Right cardiac atrium (tissue), 5 donors: ENCODE data around the gene MTARC2. TPM values are rescaled to one million over a fixed set of nuclear protein-coding genes. Genes with fewer than 3 reads are reported as not detected.

Experiments used
- ATAC-seq, 2 donors: fragments of 200-7000 bp; cut with Tn5 transposase; one replicate each; pipeline versions ENCODE4 v1.8.0 to v1.9.1; 2020; ENCODE audit warnings: moderate library complexity in 2 of 2, mild to moderate bottlenecking in 1 of 2
- DNase-seq, 3 donors: peaks; one replicate each; pipeline ENCODE4 v3.0.0-alpha.2; 2020
- H3K27ac ChIP-seq: one replicate; pipeline ENCODE4 v1.5.1; 2013; ENCODE audit warnings: mild to moderate bottlenecking, low read length, control low read depth, moderate library complexity
- H3K27me3 ChIP-seq: one replicate; pipeline ENCODE4 v1.6.1; 2013; ENCODE audit not compliant: control insufficient read depth, insufficient read depth
- H3K4me1 ChIP-seq: one replicate; pipeline ENCODE4 v1.6.1; 2013; ENCODE audit warnings: low read length; ENCODE audit not compliant: control insufficient read depth, insufficient read depth
- H3K4me3 ChIP-seq: one replicate; pipeline ENCODE4 v1.5.1; 2013; ENCODE audit warnings: low read length, control low read depth
- H3K9me3 ChIP-seq: one replicate; pipeline ENCODE4 v1.6.1; 2013; ENCODE audit warnings: low read length; ENCODE audit not compliant: control insufficient read depth
- WGBS: extraction: QIAGEN DNeasy Blood & Tissue Kit; methylation state at CpG from one replicate; pipeline ENCODE4 v1.1.7; 2013; 5-methylcytosine and 5-hydroxymethylcytosine counted together
- intact Hi-C, 4 donors: fragments of 100-400 bp; cut with DNase I; formaldehyde crosslinking; loops; one replicate each; pipeline versions ENCODE4 v1.11.0 to v1.14.0; 2022 to 2023
- polyA plus RNA-seq: library from polyadenylated mRNA; stranded (reverse); fragments of 200-250 nt; gene quantifications from one replicate; pipeline ENCODE4 v1.2.3, GENCODE V29; 2013
- total RNA-seq, 4 donors: library from RNA; stranded (reverse); fragmentation: NEBNext Ultra II Directional; extraction: Animal tissue kit (Norgen Biotek cat#: 25700); gene quantifications; one replicate each; pipeline ENCODE4 v1.2.1, GENCODE V29; 2021
- donor health status: healthy with polysubstance abuse.
- donor health status: DM: no; HTN: yes; CAD: no.
- donor health status: DM: no; HTN: no; CAD: no.
- donor health status: DM: no; HTN: yes; CAD: no; lungs with severe emphysema.
- donor health status: DM: yes; HTN: yes; CAD: no.

MTARC2 gene
- total and polyA plus RNA-seq, 5 donors, result 25.9 to 33.0 (median 30.7) TPM

DNA sequence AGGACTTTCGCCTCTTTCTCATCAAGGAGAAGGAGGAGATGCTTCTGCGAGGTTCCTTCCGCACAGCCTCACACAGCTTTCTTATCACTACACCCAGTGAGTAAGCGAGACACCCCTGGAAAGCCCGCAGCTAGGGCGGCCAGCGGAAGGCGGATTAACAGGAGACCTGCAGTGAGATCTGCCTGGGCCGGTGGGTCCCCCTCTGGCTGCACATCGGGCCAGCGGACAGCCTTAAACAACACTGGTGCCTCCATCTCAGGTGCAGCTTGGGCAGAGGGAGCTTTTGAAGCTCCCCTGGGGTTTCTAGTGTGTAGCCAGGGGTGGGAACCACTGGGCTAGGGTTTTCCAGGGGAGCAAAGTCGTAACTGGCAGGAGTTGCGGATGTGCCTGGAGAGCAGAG lies 21.1 kb downstream of the MTARC2 start:
- intact Hi-C loops, result no loop called here
- DNase-seq, result no peak
- WGBS, result 95% methylated on average over 13 of the region's 13 CpGs
- Histone ChIP-seq H3K27ac (no peak overlapping the region), H3K27me3 (no peaks in the 10 kb centered on the region), H3K4me1 (peaks cover 2% of the 10 kb centered on the region), H3K9me3 (no peaks in the 10 kb centered on the region), H3K4me3 (no peak overlapping the region)
- no peak for ATAC-seq

DNA sequence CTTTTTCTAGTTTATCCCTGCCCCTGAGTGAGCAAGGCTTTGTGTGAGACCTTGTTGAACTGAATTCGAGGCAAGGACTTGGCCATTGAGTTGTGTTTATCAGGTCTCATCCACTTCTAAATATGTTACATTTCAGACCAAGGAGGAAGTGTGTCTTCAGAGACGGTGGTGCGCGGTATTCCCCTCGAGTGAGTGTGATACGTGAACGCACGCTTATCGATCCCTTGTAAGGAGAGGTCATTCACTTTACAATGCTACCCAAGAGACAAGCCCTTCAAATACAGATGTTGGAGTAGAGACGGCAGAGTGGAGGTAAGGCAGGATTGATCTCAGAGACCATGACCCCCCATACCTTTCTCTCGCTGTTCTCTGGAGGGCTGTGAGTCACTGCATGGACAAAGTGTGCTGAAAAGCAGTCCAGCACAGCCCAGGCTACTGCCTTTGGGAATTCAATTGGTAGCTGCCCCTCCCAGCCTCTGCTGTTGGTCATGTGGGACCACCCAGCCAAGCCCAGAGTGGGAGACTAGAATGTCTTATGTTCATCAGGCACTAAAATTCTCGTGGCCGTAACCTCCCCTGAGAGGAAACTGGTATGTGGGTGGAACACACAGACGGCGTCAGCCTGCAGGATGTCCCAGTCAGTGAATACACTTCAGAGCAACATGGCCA lies 22.3 kb downstream of the MTARC2 start:
- no peaks in the 10 kb centered on the region for H3K9me3 ChIP-seq
- no peak for DNase-seq
- H3K4me3 ChIP-seq, result no peak overlapping the region
- intact Hi-C loops, result no loop called here
- H3K27me3 ChIP-seq, result no peaks in the 10 kb centered on the region
- no peak overlapping the region for H3K27ac ChIP-seq
- peaks cover 2% of the 10 kb centered on the region for H3K4me1 ChIP-seq
- no peak for ATAC-seq
- 78% methylated on average over 15 of the region's 15 CpGs for WGBS

DNA sequence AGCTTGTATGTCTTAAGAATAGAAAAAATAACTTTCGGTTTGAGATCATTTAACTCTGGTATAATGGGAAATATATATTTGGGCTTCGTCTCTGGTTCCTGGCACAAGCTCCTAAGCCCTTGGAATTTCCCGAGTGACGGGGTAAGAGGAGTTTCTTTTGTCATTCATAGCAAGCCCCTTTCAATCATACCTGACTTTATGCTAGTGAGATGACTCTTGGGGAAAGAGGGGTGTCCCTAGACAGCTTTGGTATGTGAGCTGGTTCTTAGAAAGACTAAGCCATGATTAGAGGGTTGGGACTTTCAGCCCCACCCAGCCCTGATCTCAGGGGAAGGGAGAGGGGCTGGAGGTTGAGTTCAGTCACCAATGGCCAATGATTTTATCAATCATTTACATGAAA lies 24.7 kb downstream of the MTARC2 start:
- DNase-seq (no peak), ATAC-seq (no peak)
- 85% methylated on average over 4 of the region's 4 CpGs for WGBS
- intact Hi-C loops, result no loop called here
- no peaks in the 10 kb centered on the region for H3K9me3 ChIP-seq
- H3K27ac ChIP-seq, result no peak overlapping the region
- H3K4me3 ChIP-seq, result no peak overlapping the region
- H3K4me1 ChIP-seq, result peaks cover 2% of the 10 kb centered on the region
- H3K27me3 ChIP-seq, result no peaks in the 10 kb centered on the region

DNA sequence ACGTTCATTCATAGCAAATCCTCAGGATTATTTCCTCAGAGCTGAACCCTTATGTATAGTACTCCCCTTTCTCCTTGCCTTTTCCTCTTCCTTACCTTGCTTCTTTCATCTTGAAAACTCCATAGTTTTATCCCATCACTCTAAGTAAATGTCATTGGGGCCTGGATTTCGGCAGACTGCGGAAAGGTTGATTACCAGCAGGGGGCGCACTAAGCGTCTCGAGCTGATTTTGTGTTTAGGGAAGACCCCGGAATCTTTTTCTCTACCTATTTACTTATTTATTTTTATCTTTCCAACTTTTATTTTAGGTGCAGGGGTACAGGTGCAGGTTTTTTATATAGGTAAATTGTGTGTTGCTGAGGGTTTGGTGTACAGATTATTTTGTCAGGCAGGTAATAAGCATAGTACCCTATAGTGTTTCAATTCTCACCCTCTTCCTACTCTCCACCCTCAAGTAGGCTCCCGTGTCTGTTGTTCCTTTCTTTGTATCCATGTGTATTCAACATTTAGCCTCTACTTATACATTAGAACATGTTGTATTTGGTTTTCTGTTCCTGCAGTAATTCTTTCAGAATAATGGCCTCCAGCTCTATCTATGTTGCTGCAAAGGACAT lies 27.2 kb downstream of the MTARC2 start:
- intact Hi-C loops, result loop anchor here (5.0 kb wide), 3 partner anchors 83 to 98 kb away; partner anchors contain the start of gene C1orf115 (in 1 of the 4)
- WGBS, result 39% methylated on average over 8 of the region's 8 CpGs
- no peak overlapping the region for H3K4me3 ChIP-seq
- H3K4me1 ChIP-seq, result peaks cover 2% of the 10 kb centered on the region
- no peak overlapping the region for H3K27ac ChIP-seq
- ATAC-seq, result no peak
- peak in 2 of 3 donors; percentile 68 to 73 for DNase-seq
- no peaks in the 10 kb centered on the region for H3K9me3 ChIP-seq
- H3K27me3 ChIP-seq, result no peaks in the 10 kb centered on the region

DNA sequence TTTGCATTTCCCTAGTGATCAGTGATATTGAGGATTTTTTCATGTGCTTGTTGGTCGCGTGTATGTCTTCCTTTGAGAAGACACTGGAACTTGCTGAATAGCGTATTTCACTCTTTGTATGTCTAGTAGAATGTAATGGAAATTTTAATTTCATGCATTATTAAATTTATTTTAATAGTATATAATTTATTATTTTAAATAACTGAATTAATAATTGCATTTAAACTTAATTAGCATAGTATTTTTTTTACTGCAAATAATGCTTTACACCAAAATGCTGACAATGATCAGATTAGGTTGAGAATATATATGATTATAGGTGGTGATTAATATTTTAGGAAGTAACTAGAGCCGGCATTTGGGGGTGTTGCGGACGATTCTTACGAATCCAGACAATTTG lies 28.1 kb downstream of the MTARC2 start:
- ATAC-seq, result no peak
- H3K27me3 ChIP-seq, result no peaks in the 10 kb centered on the region
- DNase-seq, result no peak
- intact Hi-C loops, result loop anchor here (5.0 kb wide), 3 partner anchors 84 to 99 kb away; partner anchors contain the start of gene C1orf115 (in 1 of the 4)
- no peak overlapping the region for H3K27ac ChIP-seq
- H3K4me1 ChIP-seq, result no peaks in the 10 kb centered on the region
- 89% methylated on average over 7 of the region's 7 CpGs for WGBS
- no peak overlapping the region for H3K4me3 ChIP-seq
- no peaks in the 10 kb centered on the region for H3K9me3 ChIP-seq

DNA sequence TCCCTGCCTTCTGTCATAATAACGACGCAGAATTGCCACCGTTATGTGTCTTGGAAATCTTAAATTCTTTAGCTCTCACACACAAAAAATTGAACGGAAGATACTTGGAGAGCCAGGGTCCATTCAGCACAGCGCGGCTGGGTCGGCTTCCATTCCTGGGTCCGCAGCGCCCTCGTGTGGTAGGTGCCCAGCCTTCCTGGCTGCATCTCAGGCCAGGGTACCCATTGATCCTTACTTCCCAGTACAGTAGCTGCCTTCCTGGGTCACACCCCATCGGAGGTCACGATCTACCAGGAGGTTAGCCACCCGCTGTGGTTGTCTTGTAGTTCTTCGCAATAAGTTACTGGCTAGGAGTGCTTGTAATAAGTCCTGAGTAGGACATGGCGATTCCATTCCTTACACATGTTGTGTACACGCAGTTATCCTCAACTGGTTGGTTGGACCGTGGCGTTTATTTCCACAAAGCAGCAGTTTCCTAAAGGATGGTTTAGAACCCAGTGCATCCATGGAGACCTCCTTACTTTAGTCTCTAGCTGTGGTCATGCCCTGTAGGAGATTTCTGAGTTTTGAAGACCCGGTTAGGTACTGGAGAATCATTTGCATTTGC lies 28.7 kb downstream of the MTARC2 start:
- no peak overlapping the region for H3K27ac ChIP-seq
- ATAC-seq (peak; percentile 93 to 95), DNase-seq (peak; percentile 80 to 93 (median 93))
- intact Hi-C loops, result loop anchor here (5.0 kb wide), 3 partner anchors 85 to 100 kb away; partner anchors contain the start of gene C1orf115 (in 1 of the 4)
- H3K9me3 ChIP-seq, result no peaks in the 10 kb centered on the region
- no peaks in the 10 kb centered on the region for H3K4me1 ChIP-seq
- no peak overlapping the region for H3K4me3 ChIP-seq
- WGBS, result 30% methylated on average over 19 of the region's 19 CpGs
- H3K27me3 ChIP-seq, result no peaks in the 10 kb centered on the region

DNA sequence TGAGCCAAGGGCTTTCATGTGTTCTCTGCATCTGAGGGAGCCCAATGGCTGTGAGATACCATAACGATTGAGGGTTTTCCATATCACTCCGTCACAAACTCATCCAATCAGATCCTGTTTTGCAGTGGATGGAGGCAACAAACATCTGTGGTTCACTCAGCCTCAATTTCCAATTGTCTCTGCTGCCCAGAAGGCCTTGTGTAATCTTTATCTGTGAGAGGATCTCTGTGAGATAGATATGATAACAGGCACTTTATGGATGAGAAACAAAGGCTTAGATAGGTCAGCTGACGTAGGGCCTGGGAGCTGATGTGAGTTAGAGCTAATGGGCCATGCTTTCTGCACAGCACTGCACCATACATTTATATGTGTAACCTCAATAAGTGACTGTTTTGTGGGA lies 35.3 kb downstream of the MTARC2 start:
- no peak overlapping the region for H3K27ac ChIP-seq
- peaks cover 2% of the 10 kb centered on the region for H3K4me1 ChIP-seq
- no peaks in the 10 kb centered on the region for H3K9me3 ChIP-seq
- no peaks in the 10 kb centered on the region for H3K27me3 ChIP-seq
- ATAC-seq (no peak), DNase-seq (no peak)
- 77% methylated on average over 3 of the region's 3 CpGs for WGBS
- no peak overlapping the region for H3K4me3 ChIP-seq
- intact Hi-C loops, result loop anchor here in 1 of 4 donors (10.0 kb wide), 1 partner anchor 499 kb away; no protein-coding TSS in a partner anchor

DNA sequence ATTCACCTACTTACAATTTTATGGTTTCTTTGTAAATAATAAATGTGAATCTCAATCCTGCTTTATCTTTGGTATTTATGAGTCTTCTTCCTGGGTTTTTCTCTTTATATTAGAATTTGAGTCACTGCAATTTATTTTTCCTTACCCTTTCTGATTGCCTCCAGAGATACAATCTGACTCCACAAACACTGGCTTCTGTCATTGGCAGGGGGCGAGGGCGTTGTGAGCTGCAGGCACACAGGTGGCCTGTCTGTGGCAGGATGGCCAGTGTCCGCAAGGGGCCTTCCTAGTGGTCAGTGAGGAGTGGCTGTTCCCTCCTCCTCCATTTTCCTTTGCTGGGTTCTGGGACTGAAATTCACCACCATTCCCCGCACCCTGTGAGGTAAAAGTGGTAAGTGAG lies 36.6 kb downstream of the MTARC2 start:
- peaks cover 2% of the 10 kb centered on the region for H3K4me1 ChIP-seq
- DNase-seq (no peak), ATAC-seq (no peak)
- no peak overlapping the region for H3K4me3 ChIP-seq
- H3K27me3 ChIP-seq, result no peaks in the 10 kb centered on the region
- no peaks in the 10 kb centered on the region for H3K9me3 ChIP-seq
- intact Hi-C loops, result loop anchor here in 1 of 4 donors (10.0 kb wide), 1 partner anchor 500 kb away; no protein-coding TSS in a partner anchor
- whole genome bisulfite sequencing, result 96% methylated on average over 4 of the region's 4 CpGs
- no peak overlapping the region for H3K27ac ChIP-seq

DNA sequence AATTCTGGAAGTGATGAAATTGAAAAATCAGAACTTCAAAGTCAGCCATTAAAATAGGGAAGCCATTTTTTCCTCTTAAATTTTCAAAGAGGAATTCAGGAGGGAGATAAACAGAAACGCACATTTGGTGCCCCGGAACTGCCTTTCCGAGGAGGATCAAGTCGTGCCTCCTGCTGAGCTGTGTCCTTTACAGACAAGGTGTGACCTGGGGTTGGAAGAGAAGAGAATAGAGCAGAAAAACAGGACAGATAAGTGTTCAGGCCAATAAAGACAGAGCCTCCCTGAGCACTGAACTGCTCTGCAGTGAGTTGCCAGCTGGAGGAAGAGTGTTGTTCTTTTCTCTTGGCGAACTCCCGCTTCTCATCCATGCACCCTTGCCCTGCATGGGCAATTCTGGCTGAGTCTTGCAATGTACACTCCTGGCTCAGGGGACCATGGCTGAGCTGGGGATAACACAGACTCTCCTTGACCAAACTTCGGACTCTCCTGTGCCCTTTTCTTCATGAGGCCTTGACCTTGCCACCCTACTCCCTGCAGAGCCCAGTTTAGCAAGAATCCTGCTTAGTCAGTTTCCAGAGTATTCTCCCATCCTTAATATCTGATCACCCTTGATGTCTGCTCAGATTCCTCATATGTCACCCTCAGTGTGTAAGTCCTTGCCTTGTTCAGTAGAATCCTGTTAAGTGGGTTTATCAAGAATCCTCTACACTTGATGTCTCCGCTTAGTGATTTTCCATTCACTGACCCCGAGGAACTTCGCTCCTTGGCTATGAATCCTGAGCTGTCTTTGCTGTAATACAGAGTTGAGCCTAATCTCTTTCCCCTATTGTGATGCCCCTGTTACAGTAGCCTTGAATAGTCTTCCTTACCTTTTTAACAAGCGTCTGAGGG lies 37.3 kb downstream of the MTARC2 start:
- no peak overlapping the region for H3K27ac ChIP-seq
- intact Hi-C loops, result loop anchor here in 1 of 4 donors (10.0 kb wide), 1 partner anchor 501 kb away; no protein-coding TSS in a partner anchor
- no peak overlapping the region for H3K4me3 ChIP-seq
- WGBS, result 88% methylated on average over 11 of the region's 11 CpGs
- no peaks in the 10 kb centered on the region for H3K9me3 ChIP-seq
- DNase-seq, result no peak
- no peaks in the 10 kb centered on the region for H3K27me3 ChIP-seq
- ATAC-seq, result no peak
- H3K4me1 ChIP-seq, result peaks cover 2% of the 10 kb centered on the region

DNA sequence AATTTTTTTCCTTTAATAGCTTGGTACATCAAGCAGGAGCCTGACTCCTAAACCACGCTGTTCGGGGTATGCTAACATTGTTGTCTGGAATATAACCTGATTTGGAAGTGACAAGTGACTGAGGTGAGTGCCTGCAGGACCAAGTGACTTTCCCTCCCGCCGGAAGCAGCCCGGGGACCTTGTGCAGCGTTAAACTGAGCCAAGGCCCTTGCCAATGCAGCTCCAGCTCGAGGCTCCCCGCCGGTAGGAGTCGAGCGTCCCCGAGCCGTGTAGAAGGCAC lies 37.9 kb downstream of the MTARC2 start:
- peak; percentile 59 to 65 for ATAC-seq
- Histone ChIP-seq H3K4me1 (peaks cover 2% of the 10 kb centered on the region), H3K9me3 (no peaks in the 10 kb centered on the region), H3K27ac (peak overlapping the region; percentile 54), H3K27me3 (no peaks in the 10 kb centered on the region), H3K4me3 (peak overlapping the region; percentile 55)
- no peak for DNase-seq
- intact Hi-C loops, result loop anchor here in 1 of 4 donors (10.0 kb wide), 1 partner anchor 501 kb away; no protein-coding TSS in a partner anchor
- WGBS, result 18% methylated on average over 13 of the region's 13 CpGs
